SK-N-SH (cell line): ENCODE data around the gene SMURF1.

Experiments
- CTCF ChIP-seq: fragments of 200-600 bp; sonication (generic); IDR thresholded peaks from 2 replicates; pipeline ENCODE4 v1.6.1; 2017; ENCODE audit warnings: antibody characterized with exemption, mild to moderate bottlenecking, moderate library complexity
- FOSL2 ChIP-seq: IDR thresholded peaks from 2 replicates; pipeline ENCODE4 v1.4.0; 2012; ENCODE audit warnings: low read depth, mild to moderate bottlenecking, moderate library complexity, borderline replicate concordance
- FOXJ3 ChIP-seq: sonication (generic); formaldehyde crosslinking; IDR thresholded peaks from 2 replicates; pipeline ENCODE4 v1.5.1; 2020; ENCODE audit warnings: mild to moderate bottlenecking, missing genetic modification reagents
- MXI1 ChIP-seq: IDR thresholded peaks from 2 replicates; pipeline ENCODE4 v1.6.1; 2012; ENCODE audit warnings: mild to moderate bottlenecking, low read depth, low read length, improper control_type of control experiment
- POLR2AphosphoS5 ChIP-seq: IDR thresholded peaks from 2 replicates; pipeline ENCODE4 v1.6.1; 2012; ENCODE audit warnings: low read depth, low read length
- RAD21 ChIP-seq: IDR thresholded peaks from 2 replicates; pipeline ENCODE4 v1.6.1; 2012; ENCODE audit warnings: mild to moderate bottlenecking, low read length
- RFX5 ChIP-seq: IDR thresholded peaks from 2 replicates; pipeline ENCODE4 v1.6.1; 2012; ENCODE audit warnings: mild to moderate bottlenecking, improper control_type of control experiment, low read length
- ZBTB33 ChIP-seq: IDR thresholded peaks from 2 replicates; pipeline ENCODE4 v1.4.0; 2012; ENCODE audit warnings: low read depth, borderline replicate concordance

DNA sequence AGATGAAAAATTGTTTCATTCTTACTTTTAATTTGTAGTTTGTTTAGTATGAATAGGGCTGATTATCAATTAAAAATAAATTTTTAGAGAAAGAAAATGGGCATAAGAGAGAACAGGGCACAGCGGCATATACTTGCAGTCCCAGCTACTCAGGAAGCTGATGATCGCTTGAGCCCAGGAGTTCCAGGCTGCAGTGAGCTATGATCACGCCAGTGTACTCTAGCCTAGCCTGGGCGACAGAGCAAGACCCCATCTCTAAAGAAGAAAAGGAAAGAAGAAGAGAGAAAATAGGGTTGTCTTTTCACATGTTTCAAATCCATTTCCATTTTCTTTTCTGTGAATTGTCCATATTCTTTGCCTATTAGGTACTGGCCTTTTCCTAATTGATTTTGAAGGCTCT, 8.0 kb downstream of the SMURF1 start:
- TF ChIP-seq FOSL2 (no peak), CTCF (no peak), RFX5 (no peak), FOXJ3 (no peak), POLR2AphosphoS5 (no peak), RAD21 (no peak), MXI1 (no peak), ZBTB33 (no peak)
